B cell (primary cell): ENCODE data around the gene SGCA. TPM values are rescaled to one million over a fixed set of nuclear protein-coding genes. Genes with fewer than 3 reads are reported as not detected.
A peak's percentile ranks its signal among the peaks of the same experiment; 100 is the strongest.

Experiments used
- ATAC-seq: fragments of 200-7000 bp; cut with Tn5 transposase; one replicate; pipeline ENCODE4 v1.10.0; 2021; ENCODE audit warnings: low read depth, mild to moderate bottlenecking, moderate number of reproducible peaks, moderate library complexity
- CTCF ChIA-PET: fragments of 350-600 bp; sonication (Branson Sonifier 250); formaldehyde crosslinking; loops from one replicate; lab custom pipeline; 2021; ENCODE audit warnings: antibody characterized with exemption, inconsistent platforms; lab: Charles Lee
- POLR2A ChIA-PET: fragments of 350-600 bp; sonication (Branson Sonifier 250); formaldehyde crosslinking; loops from one replicate; lab custom pipeline; 2021; ENCODE audit warnings: antibody characterized with exemption; lab: Charles Lee
- DNase-seq: peaks from one replicate; pipeline ENCODE4 v3.0.0; 2013
- H2AFZ ChIP-seq: 2 replicates; pipeline ENCODE4 v1.6.1; 2012; ENCODE audit warnings: mild to moderate bottlenecking, low read depth, low read length; ENCODE audit not compliant: insufficient read depth, poor library complexity, severe bottlenecking
- H3K27ac ChIP-seq, 2 donors: 1 replicate in 1 of 2; 2 replicates in 1 of 2; pipeline ENCODE4 v1.5.1; 2012 to 2013; ENCODE audit warnings: low read length in 2 of 2, mild to moderate bottlenecking in 2 of 2, moderate library complexity in 1 of 2
- H3K27me3 ChIP-seq, 4 experiments: fragments of 200-600 bp in 1 of 4; sonication (generic) in 1 of 4; replicated peaks in 1 of 4; 1 replicate in 2 of 4; 2 replicates in 2 of 4; pipeline versions ENCODE4 v1.6.1 to v1.7.0; 2013 to 2016; ENCODE audit warnings: low read length in 3 of 4, mild to moderate bottlenecking in 2 of 4, mixed read lengths in 1 of 4, moderate library complexity in 1 of 4; ENCODE audit not compliant: insufficient read depth in 4 of 4, control insufficient read depth in 3 of 4; ENCODE audit errors: control extremely low read depth in 1 of 4
- H3K36me3 ChIP-seq, 2 experiments: replicated peaks in 1 of 2; 1 replicate in 1 of 2; 2 replicates in 1 of 2; pipeline versions ENCODE4 v1.6.1 to v1.7.1; 2013; ENCODE audit warnings: low read length in 1 of 2; ENCODE audit not compliant: insufficient read depth in 2 of 2, control insufficient read depth in 1 of 2; ENCODE audit errors: control extremely low read depth in 1 of 2, extremely low read depth in 1 of 2
- H3K4me1 ChIP-seq, 2 donors: fragments of 200-600 bp in 1 of 2; sonication (generic) in 1 of 2; 1 replicate in 1 of 2; 2 replicates in 1 of 2; pipeline versions ENCODE4 v1.5.1 to v1.6.1; 2013 to 2017; ENCODE audit warnings: low read length in 2 of 2; ENCODE audit not compliant: control insufficient read depth in 2 of 2, insufficient read depth in 2 of 2
- H3K4me2 ChIP-seq: replicated peaks from 2 replicates; pipeline ENCODE3; 2012; ENCODE audit warnings: mild to moderate bottlenecking, low read depth, low read length; ENCODE audit not compliant: poor library complexity, severe bottlenecking
- H3K4me3 ChIP-seq, 5 experiments: fragments of 200-600 bp in 1 of 5; sonication (generic) in 1 of 5; 1 replicate in 3 of 5; 2 replicates in 2 of 5; pipeline versions ENCODE4 v1.5.1 to v1.7.0; 2011 to 2016; ENCODE audit warnings: low read length in 4 of 5, mild to moderate bottlenecking in 4 of 5, low read depth in 2 of 5, control low read depth in 1 of 5, moderate library complexity in 1 of 5; ENCODE audit not compliant: insufficient read depth in 1 of 5; ENCODE audit errors: control extremely low read depth in 1 of 5, extremely low read depth in 1 of 5
- H3K79me2 ChIP-seq: fragments of 200-600 bp; sonication (generic); one replicate; pipeline ENCODE4 v1.6.0; 2016; ENCODE audit warnings: low read length; ENCODE audit not compliant: control insufficient read depth, insufficient read depth
- H3K9ac ChIP-seq: fragments of 200-600 bp; sonication (generic); 2 replicates; pipeline ENCODE4 v1.6.1; 2017; ENCODE audit warnings: mild to moderate bottlenecking, low read length, moderate library complexity
- H3K9me3 ChIP-seq, 3 donors: one replicate each; pipeline versions ENCODE4 v1.6.1 to v1.7.1; 2013; ENCODE audit warnings: low read length in 2 of 3; ENCODE audit not compliant: control insufficient read depth in 2 of 3, insufficient read depth in 1 of 3; ENCODE audit errors: control extremely low read depth in 1 of 3
- H4K20me1 ChIP-seq: 2 replicates; pipeline ENCODE4 v1.6.0; 2012; ENCODE audit warnings: mild to moderate bottlenecking, low read length; ENCODE audit not compliant: insufficient read depth, control insufficient read depth, poor library complexity, severe bottlenecking
- H3K27ac Mint-ChIP-seq: one replicate; pipeline ENCODE4 v1.8.0; 2021; ENCODE audit warnings: mixed read lengths
- H3K27me3 Mint-ChIP-seq: one replicate; pipeline ENCODE4 v1.8.0; 2021; ENCODE audit warnings: mixed read lengths
- H3K4me1 Mint-ChIP-seq: one replicate; pipeline ENCODE4 v1.8.0; 2021; ENCODE audit warnings: mixed read lengths
- H3K4me3 Mint-ChIP-seq: one replicate; pipeline ENCODE4 v1.8.0; 2021; ENCODE audit warnings: mixed read lengths
- H3K9me3 Mint-ChIP-seq: one replicate; pipeline ENCODE4 v1.8.0; 2022; ENCODE audit warnings: mixed read lengths; ENCODE audit not compliant: insufficient read depth
- EZH2 ChIP-seq: IDR thresholded peaks from 2 replicates; pipeline ENCODE4 v1.6.1; 2012; ENCODE audit warnings: borderline replicate concordance, low read depth, mild to moderate bottlenecking, moderate library complexity, low read length; ENCODE audit not compliant: insufficient read depth, poor library complexity, severe bottlenecking
- WGBS: methylation state at CpG from one replicate; pipeline ENCODE4 v1.1.5; 2013; ENCODE audit warnings: missing lambda C conversion rate; ENCODE audit not compliant: insufficient coverage; 5-methylcytosine and 5-hydroxymethylcytosine counted together
- intact Hi-C: fragments of 100-400 bp; cut with micrococcal nuclease; formaldehyde crosslinking; loops from one replicate; pipeline ENCODE4 v1.10.0; 2022
- polyA plus RNA-seq: library from polyadenylated mRNA; depleted of rRNA; stranded (reverse); fragments of >200 nt; gene quantifications from 2 replicates; pipeline ENCODE4 v1.2.3, GENCODE V29; 2012
- total RNA-seq, 2 donors: library from RNA; stranded (reverse); fragments of 120-200 nt in 1 of 2; gene quantifications; 1 replicate in 1 of 2; 2 replicates in 1 of 2; pipeline versions ENCODE4 v1.2.3 to v1.2.4, GENCODE V29; 2013 to 2022
- TF ChIP-seq, protein P1 (sequence below): fragments of 200-600 bp; IDR thresholded peaks from one replicate; pipeline ENCODE4 v1.8.0; 2022; ENCODE audit warnings: antibody characterized with exemption, mild to moderate bottlenecking

SGCA gene
- total and polyA plus RNA-seq, 2 donors (not counting 1 experiment from before 2014, with no cell fraction given): 4.4 to 4.5 TPM

DNA sequence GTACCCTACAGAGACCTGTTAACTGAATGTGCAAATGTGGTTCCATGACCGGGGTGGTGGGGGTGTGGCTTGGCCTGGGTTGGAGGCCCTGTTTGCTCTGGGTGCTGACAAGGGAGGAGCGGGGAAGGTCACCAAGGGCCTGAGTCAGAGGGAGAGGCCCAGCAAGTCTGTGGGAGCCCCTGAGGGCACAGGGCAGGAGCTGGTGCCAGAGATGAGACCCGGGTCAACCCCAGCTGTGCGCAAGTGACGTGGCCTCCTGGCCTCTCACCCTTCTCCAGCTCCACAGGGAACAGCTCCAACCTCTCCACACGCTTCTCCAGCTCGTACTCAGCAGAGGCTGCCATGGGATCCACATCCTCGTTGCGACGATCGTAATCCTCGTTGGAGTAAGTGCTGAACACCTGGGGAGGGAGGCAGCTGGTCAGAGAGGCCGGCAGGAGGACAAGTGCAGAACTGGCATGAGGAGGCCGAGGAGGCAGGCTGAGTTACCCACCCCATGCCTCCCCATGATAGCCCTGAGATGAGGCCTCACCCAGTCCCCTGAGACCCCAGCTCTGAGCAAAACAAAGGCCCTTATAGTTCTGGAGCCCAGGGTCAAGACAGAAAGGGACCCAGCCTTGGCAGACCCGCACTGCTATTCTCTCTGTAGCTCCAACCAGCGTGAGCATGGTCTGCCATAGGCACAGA is 20.8 kb upstream of the SGCA start:
- Mint-ChIP-seq H3K4me1 (peaks cover 81% of the 10 kb centered on the region), H3K9me3 (no peaks in the 10 kb centered on the region), H3K4me3 (peak overlapping the region; percentile 100), H3K27ac (peak overlapping the region; percentile 98), H3K27me3 (no peaks in the 10 kb centered on the region)
- Histone ChIP-seq H3K36me3 (peaks cover 0 to 63% of the 10 kb centered on the region in 2 experiments), H3K4me1 (peaks cover 69 to 79% of the 10 kb centered on the region in 2 donors), H4K20me1 (peaks cover 95% of the 10 kb centered on the region), H3K27me3 (no peaks in the 10 kb centered on the region), H2AFZ (no peak overlapping the region), H3K27ac (peak overlapping the region; percentile 31 to 94), H3K79me2 (peaks cover 92% of the 10 kb centered on the region), H3K4me2 (peak overlapping the region; percentile 92), H3K9me3 (no peaks in the 10 kb centered on the region), H3K4me3 (peak overlapping the region in 3 of 5 experiments; percentile 82 to 97 (median 85)), H3K9ac (peak overlapping the region; percentile 95)
- intact Hi-C loops: no loop called here
- DNase-seq: no peak
- POLR2A ChIA-PET: interaction anchor here (0.8 to 1.4 kb wide), 2 partner anchors 13 to 50 kb away, joined by 3 read pairs; partner anchors contain the start of gene PDK2
- no peak for ATAC-seq
- WGBS: 77% methylated on average over 16 of the region's 16 CpGs
- CTCF ChIA-PET: interaction anchor here (1.1 to 5.1 kb wide), 8 partner anchors 10 to 51 kb away, joined by 4 to 59 read pairs (median 6); no protein-coding TSS in a partner anchor
- TF ChIP-seq, protein P1, sequence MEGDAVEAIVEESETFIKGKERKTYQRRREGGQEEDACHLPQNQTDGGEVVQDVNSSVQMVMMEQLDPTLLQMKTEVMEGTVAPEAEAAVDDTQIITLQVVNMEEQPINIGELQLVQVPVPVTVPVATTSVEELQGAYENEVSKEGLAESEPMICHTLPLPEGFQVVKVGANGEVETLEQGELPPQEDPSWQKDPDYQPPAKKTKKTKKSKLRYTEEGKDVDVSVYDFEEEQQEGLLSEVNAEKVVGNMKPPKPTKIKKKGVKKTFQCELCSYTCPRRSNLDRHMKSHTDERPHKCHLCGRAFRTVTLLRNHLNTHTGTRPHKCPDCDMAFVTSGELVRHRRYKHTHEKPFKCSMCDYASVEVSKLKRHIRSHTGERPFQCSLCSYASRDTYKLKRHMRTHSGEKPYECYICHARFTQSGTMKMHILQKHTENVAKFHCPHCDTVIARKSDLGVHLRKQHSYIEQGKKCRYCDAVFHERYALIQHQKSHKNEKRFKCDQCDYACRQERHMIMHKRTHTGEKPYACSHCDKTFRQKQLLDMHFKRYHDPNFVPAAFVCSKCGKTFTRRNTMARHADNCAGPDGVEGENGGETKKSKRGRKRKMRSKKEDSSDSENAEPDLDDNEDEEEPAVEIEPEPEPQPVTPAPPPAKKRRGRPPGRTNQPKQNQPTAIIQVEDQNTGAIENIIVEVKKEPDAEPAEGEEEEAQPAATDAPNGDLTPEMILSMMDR: no peak
- TF ChIP-seq EZH2: no peak
